Keratinocyte (primary cell): ENCODE data around the gene MEF2A. TPM values are rescaled to one million over a fixed set of nuclear protein-coding genes. Genes with fewer than 3 reads are reported as not detected.

ENCODE experiments used
- DNase-seq: peaks from one replicate; pipeline ENCODE4 v3.0.0-alpha.2; 2011; ENCODE audit warnings: low read depth, missing footprints, low spot score
- FAIRE-seq: peaks from 2 replicates; lab custom pipeline; 2011; peaks lifted over from hg19 to GRCh38; lab: Jason Lieb, UNC
- H2AFZ ChIP-seq: 2 replicates; pipeline ENCODE4 v1.6.0; 2012; ENCODE audit warnings: low read length, control low read depth, inconsistent platforms; ENCODE audit not compliant: control insufficient read depth
- H3K27ac ChIP-seq: 2 replicates; pipeline ENCODE4 v1.5.1; 2011; ENCODE audit warnings: low read length; ENCODE audit not compliant: control insufficient read depth, insufficient read depth
- H3K27me3 ChIP-seq: 3 replicates; pipeline ENCODE4 v1.6.0; 2011; ENCODE audit warnings: low read length; ENCODE audit not compliant: control insufficient read depth, insufficient read depth; ENCODE audit errors: extremely low read depth
- H3K36me3 ChIP-seq, 2 experiments: 2 replicates in 1 of 2; 3 replicates in 1 of 2; pipeline ENCODE4 v1.5.1; 2011; ENCODE audit warnings: low read length in 2 of 2, mild to moderate bottlenecking in 1 of 2; ENCODE audit not compliant: control insufficient read depth in 2 of 2, insufficient read depth in 2 of 2; ENCODE audit errors: extremely low read depth in 1 of 2
- H3K4me1 ChIP-seq: 3 replicates; pipeline ENCODE4 v1.5.1; 2011; ENCODE audit warnings: low read length; ENCODE audit not compliant: control insufficient read depth, insufficient read depth; ENCODE audit errors: extremely low read depth
- H3K4me2 ChIP-seq: 3 replicates; pipeline ENCODE4 v1.6.0; 2011; ENCODE audit warnings: low read depth, low read length; ENCODE audit not compliant: control insufficient read depth, insufficient read depth; ENCODE audit errors: extremely low read depth
- H3K4me3 ChIP-seq, 3 experiments: fragments of 200-600 bp in 1 of 3; sonication (generic) in 1 of 3; 2 replicates in 2 of 3; 3 replicates in 1 of 3; pipeline ENCODE4 v1.5.1; 2011 to 2016; ENCODE audit warnings: low read length in 3 of 3, mild to moderate bottlenecking in 3 of 3, control low read depth in 2 of 3, inconsistent platforms in 1 of 3, low read depth in 1 of 3, mixed read lengths in 1 of 3, mixed run types in 1 of 3, moderate library complexity in 1 of 3; ENCODE audit not compliant: control insufficient read depth in 2 of 3, insufficient read depth in 2 of 3; ENCODE audit errors: extremely low read depth in 1 of 3
- H3K79me2 ChIP-seq: 2 replicates; pipeline ENCODE4 v1.6.0; 2012; ENCODE audit warnings: low read length; ENCODE audit not compliant: control insufficient read depth, insufficient read depth
- H3K9ac ChIP-seq: 3 replicates; pipeline ENCODE4 v1.6.0; 2011; ENCODE audit warnings: low read length; ENCODE audit not compliant: control insufficient read depth, insufficient read depth; ENCODE audit errors: extremely low read depth
- H3K9me1 ChIP-seq: 3 replicates; pipeline ENCODE4 v1.6.0; 2011; ENCODE audit warnings: low read length; ENCODE audit not compliant: control insufficient read depth, insufficient read depth; ENCODE audit errors: extremely low read depth
- H3K9me3 ChIP-seq: 2 replicates; pipeline ENCODE4 v1.5.1; 2012; ENCODE audit warnings: low read depth, low read length; ENCODE audit not compliant: control insufficient read depth
- H4K20me1 ChIP-seq: 3 replicates; pipeline ENCODE4 v1.6.0; 2011; ENCODE audit warnings: low read length; ENCODE audit not compliant: control insufficient read depth, insufficient read depth; ENCODE audit errors: extremely low read depth
- EZH2 ChIP-seq: IDR thresholded peaks from one replicate; pipeline ENCODE4 v1.6.1; 2012; ENCODE audit warnings: inconsistent platforms, mild to moderate bottlenecking, low read length, moderate library complexity
- dilution Hi-C: fragments of 300-500 bp; cut with MboI; formaldehyde crosslinking; loops from one replicate; pipeline ENCODE4 v1.7.0; 2020; ENCODE audit warnings: low sequenced_read_pairs; ENCODE audit not compliant: extremely low pct_ligation_motif_present
- polyA plus RNA-seq, 5 experiments: library from polyadenylated mRNA; depleted of rRNA in 3 of 5; stranded (reverse) in 3 of 5; stranded (forward) in 1 of 5; unstranded in 1 of 5; fragments of >200 nt; gene quantifications; 1 replicate in 1 of 5; 2 replicates in 3 of 5; 3 replicates in 1 of 5; pipeline versions ENCODE4 v1.2.1 to v1.2.3, GENCODE V29; 2011 to 2012; ENCODE audit warnings: missing spikeins in 2 of 5, low read depth in 1 of 5, low replicate concordance in 1 of 5
- TF ChIP-seq, protein P1 (sequence below), 3 experiments: IDR thresholded peaks in 1 of 3; conservative IDR thresholded peaks in 1 of 3; optimal IDR thresholded peaks in 1 of 3; 2 replicates in 2 of 3; 3 replicates in 1 of 3; pipeline versions ENCODE3 to v1.5.1; 2011; ENCODE audit warnings: low read length in 3 of 3, mild to moderate bottlenecking in 3 of 3, moderate library complexity in 2 of 3, control low read depth in 1 of 3, inconsistent platforms in 1 of 3; ENCODE audit not compliant: insufficient read depth in 2 of 3; ENCODE audit errors: extremely low read depth in 1 of 3

The MEF2A gene
- polyA plus RNA-seq, 1 donor (not counting 4 experiments of a cell fraction or from before 2014, with no cell fraction given), result 27.4 TPM

DNA sequence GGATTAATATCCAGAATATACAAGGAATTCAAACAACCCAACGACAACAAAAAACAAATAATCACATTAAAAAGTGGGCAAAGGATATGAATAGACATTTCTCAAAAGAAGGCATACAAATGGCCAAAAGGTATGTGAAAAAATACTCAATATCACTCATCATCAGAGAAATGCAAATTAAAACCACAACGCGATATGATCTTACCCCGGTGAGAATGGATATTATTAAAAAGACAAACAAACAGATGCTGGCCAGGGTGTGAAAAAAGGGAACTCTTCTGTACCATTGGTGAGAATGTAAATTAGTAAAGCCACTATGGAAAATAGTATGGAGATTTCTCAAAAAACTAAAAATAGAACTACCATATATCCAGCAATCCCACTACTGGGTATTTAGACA is 43.5 kb upstream of the MEF2A start:
- dilution Hi-C loops, result no loop called here
- FAIRE-seq, result no peak

DNA sequence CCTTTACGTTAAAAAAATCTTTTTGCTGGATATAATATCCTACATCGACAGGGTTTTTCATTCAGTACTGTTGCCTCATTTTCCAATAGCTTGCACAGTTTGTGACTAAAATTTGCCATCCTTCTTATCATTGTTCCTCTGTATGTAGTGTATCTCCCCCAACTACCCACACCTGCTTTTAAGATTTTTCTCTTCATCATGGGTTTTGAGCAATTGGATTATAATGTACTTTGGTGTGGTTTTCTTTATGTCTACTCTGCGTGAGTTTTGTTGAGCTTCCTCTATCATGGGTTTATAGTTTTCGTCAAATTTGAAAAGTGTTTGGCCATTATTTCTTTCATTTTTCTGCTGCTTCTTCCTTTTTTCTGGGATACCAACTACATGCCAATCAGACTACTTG is 39.6 kb upstream of the MEF2A start:
- Histone ChIP-seq H3K4me2 (no peak overlapping the region), H3K4me1 (no peaks in the 10 kb centered on the region), H4K20me1 (no peaks in the 10 kb centered on the region), H3K36me3 (no peaks in the 10 kb centered on the region), H3K27ac (no peak overlapping the region), H3K9me3 (no peaks in the 10 kb centered on the region), H2AFZ (no peak overlapping the region), H3K4me3 (no peak overlapping the region), H3K27me3 (no peaks in the 10 kb centered on the region), H3K79me2 (no peaks in the 10 kb centered on the region), H3K9ac (no peak overlapping the region), H3K9me1 (no peaks in the 10 kb centered on the region)
- no peak for DNase-seq
- no peak for TF ChIP-seq EZH2
- TF ChIP-seq, protein P1, sequence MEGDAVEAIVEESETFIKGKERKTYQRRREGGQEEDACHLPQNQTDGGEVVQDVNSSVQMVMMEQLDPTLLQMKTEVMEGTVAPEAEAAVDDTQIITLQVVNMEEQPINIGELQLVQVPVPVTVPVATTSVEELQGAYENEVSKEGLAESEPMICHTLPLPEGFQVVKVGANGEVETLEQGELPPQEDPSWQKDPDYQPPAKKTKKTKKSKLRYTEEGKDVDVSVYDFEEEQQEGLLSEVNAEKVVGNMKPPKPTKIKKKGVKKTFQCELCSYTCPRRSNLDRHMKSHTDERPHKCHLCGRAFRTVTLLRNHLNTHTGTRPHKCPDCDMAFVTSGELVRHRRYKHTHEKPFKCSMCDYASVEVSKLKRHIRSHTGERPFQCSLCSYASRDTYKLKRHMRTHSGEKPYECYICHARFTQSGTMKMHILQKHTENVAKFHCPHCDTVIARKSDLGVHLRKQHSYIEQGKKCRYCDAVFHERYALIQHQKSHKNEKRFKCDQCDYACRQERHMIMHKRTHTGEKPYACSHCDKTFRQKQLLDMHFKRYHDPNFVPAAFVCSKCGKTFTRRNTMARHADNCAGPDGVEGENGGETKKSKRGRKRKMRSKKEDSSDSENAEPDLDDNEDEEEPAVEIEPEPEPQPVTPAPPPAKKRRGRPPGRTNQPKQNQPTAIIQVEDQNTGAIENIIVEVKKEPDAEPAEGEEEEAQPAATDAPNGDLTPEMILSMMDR (optimal IDR thresholded peaks at IDR 0.05 in 1 of 3, IDR thresholded peaks at IDR 0.05 in 1 of 3, conservative IDR thresholded peaks at IDR 0.05 in 1 of 3; ENCODE audit: extremely low read depth in 1 of 3, insufficient read depth in 2 of 3, low read length in 3 of 3), result no peak
- no peak for FAIRE-seq
- dilution Hi-C loops, result no loop called here

More for the DNA sequence above, 43.5 kb upstream of the MEF2A start:
- H3K9me3 ChIP-seq, result no peaks in the 10 kb centered on the region
- no peak overlapping the region for H3K9ac ChIP-seq
- H3K36me3 ChIP-seq, result no peaks in the 10 kb centered on the region
- DNase-seq, result no peak
- H4K20me1 ChIP-seq, result no peaks in the 10 kb centered on the region
- TF ChIP-seq, protein P1 (optimal IDR thresholded peaks at IDR 0.05 in 1 of 3, IDR thresholded peaks at IDR 0.05 in 1 of 3, conservative IDR thresholded peaks at IDR 0.05 in 1 of 3; ENCODE audit: extremely low read depth in 1 of 3, insufficient read depth in 2 of 3, low read length in 3 of 3), result no peak
- no peak for TF ChIP-seq EZH2
- no peak overlapping the region for H3K27ac ChIP-seq
- no peaks in the 10 kb centered on the region for H3K9me1 ChIP-seq
- no peaks in the 10 kb centered on the region for H3K27me3 ChIP-seq
- no peaks in the 10 kb centered on the region for H3K4me1 ChIP-seq
- H2AFZ ChIP-seq, result no peak overlapping the region
- H3K4me2 ChIP-seq, result no peak overlapping the region
- no peak overlapping the region for H3K4me3 ChIP-seq
- H3K79me2 ChIP-seq, result no peaks in the 10 kb centered on the region
